Measurements from ENCODE around the gene AKR1D1.

Gene AKR1D1

GRCh38 chr7:138161600-138162081 is 85.4 kb downstream of the AKR1D1 start (continued):
- TF ChIP-seq ZNF830 (tag by site-specific recombination; IDR thresholded peaks at IDR 0.05; ENCODE audit: low read depth) (no peak), ZBTB21 (tag by site-specific recombination; IDR thresholded peaks at IDR 0.05) (no peak), ZNF174 (tag by site-specific recombination; IDR thresholded peaks at IDR 0.05) (no peak), ZBTB44 (tag by site-specific recombination; IDR thresholded peaks at IDR 0.05) (no peak), ZNF549 (tag by site-specific recombination; IDR thresholded peaks at IDR 0.05) (no peak), MZF1 (tag by site-specific recombination; IDR thresholded peaks at IDR 0.05; ENCODE audit: borderline replicate concordance) (no peak), ZNF292 (tag by site-specific recombination; IDR thresholded peaks at IDR 0.05; ENCODE audit: borderline replicate concordance, low read depth) (no peak), ZNF266 (tag by site-specific recombination; IDR thresholded peaks at IDR 0.05; ENCODE audit: low read depth) (no peak), MYNN (tag by site-specific recombination; IDR thresholded peaks at IDR 0.05; ENCODE audit: borderline replicate concordance) (no peak), ZSCAN30 (tag by site-specific recombination; IDR thresholded peaks at IDR 0.05) (no peak), ZNF391 (tag by site-specific recombination; IDR thresholded peaks at IDR 0.05; ENCODE audit: borderline replicate concordance, low read depth) (no peak), ZNF16 (tag by site-specific recombination; IDR thresholded peaks at IDR 0.05; ENCODE audit: low read depth) (no peak), BCL11B (tag by site-specific recombination; IDR thresholded peaks at IDR 0.05; ENCODE audit: low read depth) (no peak), ZNF521 (tag by site-specific recombination; IDR thresholded peaks at IDR 0.05) (no peak), ZNF362 (tag by site-specific recombination; IDR thresholded peaks at IDR 0.05) (no peak), WT1 (tag by site-specific recombination; IDR thresholded peaks at IDR 0.05) (no peak), ZNF10 (tag by site-specific recombination; IDR thresholded peaks at IDR 0.05) (no peak), ZXDB (tag by site-specific recombination; IDR thresholded peaks at IDR 0.05) (no peak), GFI1B (tag by site-specific recombination; IDR thresholded peaks at IDR 0.05) (no peak), ZNF501 (tag by site-specific recombination; IDR thresholded peaks at IDR 0.05) (no peak), ZNF843 (tag by site-specific recombination; IDR thresholded peaks at IDR 0.05) (no peak), ZNF335 (tag by site-specific recombination; conservative IDR thresholded peaks at IDR 0.05) (0 out of 2 replicates have a peak, but pooled peaks have one; percentile 21), ZNF302 (tag by site-specific recombination; IDR thresholded peaks at IDR 0.05; ENCODE audit: low read depth) (no peak), ZNF214 (tag by site-specific recombination; IDR thresholded peaks at IDR 0.05; ENCODE audit: borderline replicate concordance) (no peak), ZNF571 (tag by site-specific recombination; IDR thresholded peaks at IDR 0.05) (no peak), ZBTB7A (tag by site-specific recombination; IDR thresholded peaks at IDR 0.05; ENCODE audit: low read depth) (no peak), PRDM1 (tag by site-specific recombination; IDR thresholded peaks at IDR 0.05) (no peak), TRIM28 (IDR thresholded peaks at IDR 0.05; ENCODE audit: borderline replicate concordance, low read length) (0 out of 2 replicates have a peak, but pooled peaks have one; percentile 63), ZNF394 (tag by site-specific recombination; IDR thresholded peaks at IDR 0.05; ENCODE audit: borderline replicate concordance) (peak; percentile 86), ZNF416 (tag by site-specific recombination; IDR thresholded peaks at IDR 0.05) (no peak), ZBTB26 (tag by site-specific recombination; optimal IDR thresholded peaks at IDR 0.05) (no peak), HIC1 (tag by site-specific recombination; IDR thresholded peaks at IDR 0.05) (no peak), ZNF660 (tag by site-specific recombination; IDR thresholded peaks at IDR 0.05) (no peak), ZNF658 (tag by site-specific recombination; IDR thresholded peaks at IDR 0.05) (no peak), ZNF555 (tag by site-specific recombination; conservative IDR thresholded peaks at IDR 0.05) (no peak), ZNF175 (tag by site-specific recombination; IDR thresholded peaks at IDR 0.05) (no peak)

Data from HEK293 (cell line).